ENCODE data around the gene ABITRAM.

DNA sequence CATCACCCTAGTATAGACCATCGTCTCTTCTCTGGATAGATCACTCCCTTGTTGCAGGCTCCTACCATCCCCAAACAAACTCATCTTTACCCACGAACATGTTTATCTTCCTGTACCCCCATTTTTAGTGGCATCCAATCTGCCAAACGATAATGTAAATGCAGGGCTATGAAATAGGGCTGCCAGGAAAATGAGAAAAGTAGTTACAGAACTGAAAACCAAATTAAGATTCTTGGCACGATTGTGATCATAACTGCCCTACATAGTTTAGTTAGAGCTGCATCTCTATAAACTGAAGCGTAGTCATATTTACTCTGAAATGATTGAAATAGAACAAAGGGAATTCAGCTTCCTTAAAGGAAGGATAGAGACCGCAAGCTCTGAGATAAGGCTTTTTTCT lies 26.1 kb downstream of the ABITRAM start:
- no peak for TF ChIP-seq POLR2A (IDR thresholded peaks at IDR 0.05; ENCODE audit: low read depth, low read length)
- no peak for TF ChIP-seq TAF1 (IDR thresholded peaks at IDR 0.05; ENCODE audit: low read depth, low read length)
- no peak for TF ChIP-seq POLR2AphosphoS5 (IDR thresholded peaks at IDR 0.05; ENCODE audit: low read depth, low read length)
